Coronary artery (tissue), 2 donors: ENCODE results near the gene DNAJB12.

Experiments
- DNase-seq: peaks from one replicate; pipeline ENCODE4 v3.0.0-alpha.2; 2017; ENCODE audit warnings: low spot score
- H3K27ac ChIP-seq, 2 donors: fragments of 200-600 bp; sonication (generic); one replicate each; pipeline ENCODE4 v1.5.1; 2016 to 2019
- H3K4me3 ChIP-seq: fragments of 200-600 bp; sonication (generic); 2 replicates; pipeline ENCODE4 v1.5.1; 2016; ENCODE audit warnings: mild to moderate bottlenecking, moderate library complexity
- CTCF ChIP-seq: fragments of 200-600 bp; sonication (generic); IDR thresholded peaks from one replicate; pipeline ENCODE4 v1.5.1; 2019; ENCODE audit warnings: antibody characterized with exemption

The DNAJB12 gene

GRCh38 chr10:72323771-72324191 lies 30.9 kb downstream of the DNAJB12 start:
- H3K27ac ChIP-seq: no peak overlapping the region
- H3K4me3 ChIP-seq: no peak overlapping the region
- no peak for DNase-seq
- no peak for TF ChIP-seq CTCF

- Histone ChIP-seq H3K27ac (no peak overlapping the region), H3K4me3 (no peak overlapping the region)
- TF ChIP-seq CTCF: no peak
- DNase-seq: no peak
These were observed 31.5 kb downstream of the DNAJB12 start for GRCh38 chr10:72323108-72323749.

- no peak for TF ChIP-seq CTCF
- DNase-seq: no peak
- Histone ChIP-seq H3K4me3 (no peak overlapping the region), H3K27ac (no peak overlapping the region)
These were observed 32.2 kb downstream of the DNAJB12 start for GRCh38 chr10:72322280-72323058.

- no peak for TF ChIP-seq CTCF
- Histone ChIP-seq H3K27ac (peak overlapping the region in 1 of 2 donors; percentile 95), H3K4me3 (no peak overlapping the region)
- no peak for DNase-seq
These were observed 32.8 kb downstream of the DNAJB12 start for GRCh38 chr10:72322030-72322279.

- Histone ChIP-seq H3K4me3 (peak overlapping the region; percentile 7), H3K27ac (peak overlapping the region; percentile 66 to 95)
- no peak for DNase-seq
- no peak for TF ChIP-seq CTCF
These were observed 33.3 kb downstream of the DNAJB12 start for GRCh38 chr10:72321248-72322029.

GRCh38 chr10:72320676-72321247 lies 34.0 kb downstream of the DNAJB12 start:
- TF ChIP-seq CTCF: no peak
- Histone ChIP-seq H3K4me3 (peak overlapping the region; percentile 7), H3K27ac (peak overlapping the region; percentile 66 to 95)
- DNase-seq: peak; percentile 91
